ENCODE results near the gene ABCA7. TPM values are rescaled to one million over a fixed set of nuclear protein-coding genes. Genes with fewer than 3 reads are reported as not detected.

The ABCA7 gene
- total RNA-seq, 2 experiments from 2014 or later: 28.3 to 29.3 TPM

GRCh38 chr19:1074544-1075283 lies 34.8 kb downstream of the ABCA7 start:
- peak overlapping the region; percentile 55 for H3K4me3 Mint-ChIP-seq
- peak; percentile 91 for DNase-seq
- H3K27me3 Mint-ChIP-seq: no peaks in the 10 kb centered on the region
- peaks cover 49% of the 10 kb centered on the region for H3K36me3 Mint-ChIP-seq
- peaks cover 61% of the 10 kb centered on the region for H3K4me1 Mint-ChIP-seq (ENCODE audit: low read depth)
- ChIA-PET CTCF (interaction anchor here (0.9 to 2.0 kb wide), 5 partner anchors 20 to 192 kb away, joined by 3 to 7 read pairs (median 4); partner anchors contain the start of gene POLR2E), POLR2A (interaction anchor here (0.6 to 3.3 kb wide), 4 partner anchors 9 to 42 kb away, joined by 3 to 18 read pairs (median 3); partner anchors contain the start of gene GPX4)
- no peaks in the 10 kb centered on the region for H3K9me3 Mint-ChIP-seq
- peak overlapping the region; percentile 90 for H3K27ac Mint-ChIP-seq
- intact Hi-C loops (cut with micrococcal nuclease): no loop called here

- CTCF ChIA-PET: interaction anchor here (0.9 to 2.9 kb wide), 6 partner anchors 9 to 191 kb away, joined by 3 to 11 read pairs (median 6); partner anchors contain the start of genes ARHGAP45 and POLR2E
Measured at GRCh38 chr19:1076046-1076386, 36.1 kb downstream of the ABCA7 start.

GRCh38 chr19:1076951-1077350 lies 37.0 kb downstream of the ABCA7 start:
- Mint-ChIP-seq H3K27ac (peak overlapping the region; percentile 90), H3K36me3 (peaks cover 62% of the 10 kb centered on the region), H3K27me3 (no peaks in the 10 kb centered on the region), H3K9me3 (no peaks in the 10 kb centered on the region), H3K4me3 (peak overlapping the region; percentile 68), H3K4me1 (ENCODE audit: low read depth) (peaks cover 68% of the 10 kb centered on the region)
- intact Hi-C loops (cut with micrococcal nuclease): loop anchor here (1.0 to 2.0 kb wide), 7 partner anchors 8 to 56 kb away; partner anchors contain the start of genes GPX4, POLR2E, RNU6-2 and TMEM259
- DNase-seq: peak; percentile 96
- ChIA-PET CTCF (interaction anchor here (0.6 to 2.9 kb wide), 3 partner anchors 10 to 80 kb away, joined by 3 to 11 read pairs (median 10); partner anchors contain the start of gene ARHGAP45), POLR2A (interaction anchor here (0.6 to 6.7 kb wide), 7 partner anchors 10 to 57 kb away, joined by 3 to 55 read pairs (median 5); partner anchors contain the start of gene ARHGAP45)

More at GRCh38 chr19:1076046-1076386, 36.1 kb downstream of the ABCA7 start:
- Mint-ChIP-seq H3K9me3 (no peaks in the 10 kb centered on the region), H3K36me3 (peaks cover 61% of the 10 kb centered on the region), H3K4me3 (peak overlapping the region; percentile 55), H3K27me3 (no peaks in the 10 kb centered on the region), H3K27ac (peak overlapping the region; percentile 90), H3K4me1 (ENCODE audit: low read depth) (peaks cover 69% of the 10 kb centered on the region)
- DNase-seq: no peak
- POLR2A ChIA-PET: interaction anchor here (0.9 to 3.3 kb wide), 4 partner anchors 9 to 26 kb away, joined by 3 to 18 read pairs (median 6); partner anchors contain the start of gene ARHGAP45
- intact Hi-C loops (cut with micrococcal nuclease): loop anchor here (2.0 kb wide), 2 partner anchors 19 to 37 kb away; partner anchors contain the start of gene POLR2E

GRCh38 chr19:1079566-1080111 lies 39.7 kb downstream of the ABCA7 start:
- intact Hi-C loops (cut with micrococcal nuclease): no loop called here
- H3K4me3 Mint-ChIP-seq: peak overlapping the region; percentile 35
- peak overlapping the region; percentile 54 for H3K27ac Mint-ChIP-seq
- POLR2A ChIA-PET: interaction anchor here (1.4 to 6.7 kb wide), 2 partner anchors 9 to 13 kb away, joined by 5 to 55 read pairs; partner anchors contain the start of gene ARHGAP45
- CTCF ChIA-PET: interaction anchor here (0.6 to 4.8 kb wide), 5 partner anchors 10 to 34 kb away, joined by 3 to 25 read pairs (median 4); partner anchors contain the start of gene ARHGAP45
- no peaks in the 10 kb centered on the region for H3K27me3 Mint-ChIP-seq
- peaks cover 63% of the 10 kb centered on the region for H3K4me1 Mint-ChIP-seq (ENCODE audit: low read depth)
- no peaks in the 10 kb centered on the region for H3K9me3 Mint-ChIP-seq
- H3K36me3 Mint-ChIP-seq: peaks cover 61% of the 10 kb centered on the region
- peak; percentile 93 for DNase-seq

- no peaks in the 10 kb centered on the region for H3K27me3 Mint-ChIP-seq
- H3K9me3 Mint-ChIP-seq: no peaks in the 10 kb centered on the region
- peaks cover 67% of the 10 kb centered on the region for H3K4me1 Mint-ChIP-seq (ENCODE audit: low read depth)
- DNase-seq: no peak
- no peak overlapping the region for H3K27ac Mint-ChIP-seq
- peaks cover 68% of the 10 kb centered on the region for H3K36me3 Mint-ChIP-seq
- H3K4me3 Mint-ChIP-seq: no peak overlapping the region
- intact Hi-C loops (cut with micrococcal nuclease): no loop called here
- CTCF ChIA-PET: interaction anchor here (1.0 to 4.8 kb wide), 5 partner anchors 10 to 112 kb away, joined by 3 to 25 read pairs (median 4); partner anchors contain the start of gene ARHGAP45
- POLR2A ChIA-PET: interaction anchor here (0.8 to 6.7 kb wide), 4 partner anchors 8 to 59 kb away, joined by 3 to 55 read pairs (median 6); partner anchors contain the start of genes ARHGAP45 and RNU6-2
Measured at GRCh38 chr19:1080360-1081161, 40.7 kb downstream of the ABCA7 start.

- H3K27ac Mint-ChIP-seq: no peak overlapping the region
- intact Hi-C loops (cut with micrococcal nuclease): loop anchor here (1.0 kb wide), 2 partner anchors 14 kb away; partner anchors contain the start of genes ARHGAP45 and POLR2E
- no peak overlapping the region for H3K4me3 Mint-ChIP-seq
- DNase-seq: no peak
- ChIA-PET POLR2A (interaction anchor here (0.6 to 6.7 kb wide), 4 partner anchors 13 to 172 kb away, joined by 3 to 55 read pairs (median 5); partner anchors contain the start of genes ARHGAP45 and GPX4), CTCF (interaction anchor here (0.9 to 4.8 kb wide), 4 partner anchors 10 to 111 kb away, joined by 3 to 25 read pairs (median 4); partner anchors contain the start of gene ARHGAP45)
- no peaks in the 10 kb centered on the region for H3K27me3 Mint-ChIP-seq
- no peaks in the 10 kb centered on the region for H3K9me3 Mint-ChIP-seq
- H3K36me3 Mint-ChIP-seq: peaks cover 62% of the 10 kb centered on the region
- peaks cover 60% of the 10 kb centered on the region for H3K4me1 Mint-ChIP-seq (ENCODE audit: low read depth)
Measured at GRCh38 chr19:1081301-1082164, 41.6 kb downstream of the ABCA7 start.

- H3K36me3 Mint-ChIP-seq: peaks cover 58% of the 10 kb centered on the region
- no peaks in the 10 kb centered on the region for H3K9me3 Mint-ChIP-seq
- H3K27ac Mint-ChIP-seq: no peak overlapping the region
- CTCF ChIA-PET: interaction anchor here (0.9 to 4.8 kb wide), 4 partner anchors 9 to 31 kb away, joined by 3 to 25 read pairs (median 4); partner anchors contain the start of gene ARHGAP45
- POLR2A ChIA-PET: interaction anchor here (0.6 to 6.7 kb wide), 5 partner anchors 12 to 171 kb away, joined by 3 to 55 read pairs (median 3); partner anchors contain the start of genes ARHGAP45, GPX4 and POLR2E
- peak; percentile 92 for DNase-seq
- peaks cover 54% of the 10 kb centered on the region for H3K4me1 Mint-ChIP-seq (ENCODE audit: low read depth)
- intact Hi-C loops (cut with micrococcal nuclease): loop anchor here (1.0 kb wide), 2 partner anchors 13 to 15 kb away; partner anchors contain the start of genes ARHGAP45 and POLR2E
- no peak overlapping the region for H3K4me3 Mint-ChIP-seq
- no peaks in the 10 kb centered on the region for H3K27me3 Mint-ChIP-seq
Measured at GRCh38 chr19:1082165-1082927, 42.4 kb downstream of the ABCA7 start.

GRCh38 chr19:1082928-1083816 lies 43.3 kb downstream of the ABCA7 start:
- no peak overlapping the region for H3K4me3 Mint-ChIP-seq

More at GRCh38 chr19:1082928-1083816, 43.3 kb downstream of the ABCA7 start:
- H3K4me1 Mint-ChIP-seq (ENCODE audit: low read depth): peaks cover 56% of the 10 kb centered on the region
- H3K27ac Mint-ChIP-seq: no peak overlapping the region
- CTCF ChIA-PET: interaction anchor here (0.6 to 6.9 kb wide), 5 partner anchors 8 to 288 kb away, joined by 3 to 41 read pairs (median 6); partner anchors contain the start of gene ARHGAP45
- no peaks in the 10 kb centered on the region for H3K27me3 Mint-ChIP-seq
- intact Hi-C loops (cut with micrococcal nuclease): loop anchor here (1.0 kb wide), 2 partner anchors 12 to 16 kb away; partner anchors contain the start of genes ARHGAP45 and POLR2E
- H3K36me3 Mint-ChIP-seq: peaks cover 58% of the 10 kb centered on the region
- POLR2A ChIA-PET: interaction anchor here (0.6 to 6.7 kb wide), 5 partner anchors 11 to 167 kb away, joined by 3 to 55 read pairs (median 3); partner anchors contain the start of genes ARHGAP45, GPX4 and POLR2E
- DNase-seq: no peak
- no peaks in the 10 kb centered on the region for H3K9me3 Mint-ChIP-seq
